K562 (cell line): ENCODE measurements around the gene RCN2. TPM values are rescaled to one million over a fixed set of nuclear protein-coding genes. Genes with fewer than 3 reads are reported as not detected.

ENCODE experiments used
- ATAC-seq: fragments of 200-7000 bp; cut with Tn5 transposase; 3 replicates; pipeline ENCODE4 v1.9.1; 2020; ENCODE audit warnings: moderate library complexity
- BruUV-seq: library from RNA; stranded (reverse); fragments of 400-500 nt; replicated peaks from 2 replicates; lab custom pipeline; 2021; lab: Mats Ljungman, UMichigan
- CTCF ChIA-PET: fragments of 300-600 bp; formaldehyde crosslinking; extraction: SDS; loops from one replicate; lab custom pipeline; 2021; ENCODE audit warnings: low intra/inter-chr PET ratio; lab: Yijun Ruan, JAX
- POLR2A ChIA-PET: fragments of 300-600, 350-650 bp; sonication (Branson Sonifier 250); formaldehyde crosslinking; extraction: SDS; loops from one replicate; lab custom pipeline; 2021; ENCODE audit warnings: antibody characterized with exemption, inconsistent platforms; lab: Yijun Ruan, JAX
- DNase-seq, 4 experiments: peaks; one replicate each; pipeline versions ENCODE4 v3.0.0 to v3.0.0-alpha.2; 2011 to 2018; ENCODE audit warnings: low spot score in 3 of 4, mixed read lengths in 3 of 4; ENCODE audit errors: extremely low read depth in 1 of 4
- FAIRE-seq: peaks from 2 replicates; lab custom pipeline; 2011; peaks lifted over from hg19 to GRCh38; lab: Jason Lieb, UNC
- H2AFZ ChIP-seq: 2 replicates; pipeline ENCODE4 v1.6.0; 2011; ENCODE audit warnings: low read depth, low read length, control low read depth, inconsistent platforms
- H3K27ac ChIP-seq: fragments of 200-600 bp; 3 replicates; pipeline ENCODE4 v1.8.0; 2011; ENCODE audit warnings: low read depth, mild to moderate bottlenecking, control low read depth, inconsistent platforms, low read length, moderate library complexity, mixed read lengths; ENCODE audit errors: extremely low read depth
- H3K27me3 ChIP-seq, 2 experiments: fragments of 300-600 bp in 1 of 2; 2 replicates in 1 of 2; 3 replicates in 1 of 2; pipeline versions ENCODE4 v1.6.0 to v1.8.0; 2011; ENCODE audit warnings: inconsistent platforms in 2 of 2, low read length in 2 of 2, mild to moderate bottlenecking in 1 of 2, mixed read lengths in 1 of 2, moderate library complexity in 1 of 2; ENCODE audit not compliant: control insufficient read depth in 2 of 2, insufficient read depth in 2 of 2
- H3K36me3 ChIP-seq: fragments of 300-600 bp; 3 replicates; pipeline ENCODE4 v1.8.0; 2011; ENCODE audit warnings: mild to moderate bottlenecking, low read length, inconsistent platforms; ENCODE audit not compliant: control insufficient read depth, insufficient read depth
- H3K4me1 ChIP-seq, 2 experiments: fragments of 200-600 bp in 1 of 2; replicated peaks in 1 of 2; 2 replicates in 1 of 2; 3 replicates in 1 of 2; pipeline versions ENCODE4 v1.5.1 to v1.8.0; 2011; ENCODE audit warnings: inconsistent platforms in 2 of 2, low read length in 2 of 2, mild to moderate bottlenecking in 1 of 2, mixed read lengths in 1 of 2, moderate library complexity in 1 of 2; ENCODE audit not compliant: control insufficient read depth in 2 of 2, insufficient read depth in 2 of 2
- H3K4me2 ChIP-seq: 2 replicates; pipeline ENCODE4 v1.6.1; 2011; ENCODE audit warnings: low read length, control low read depth, inconsistent platforms, mixed read lengths; ENCODE audit not compliant: insufficient read depth
- H3K4me3 ChIP-seq: fragments of 200-600 bp; sonication (generic), shearing (Covaris generic); 2 replicates; pipeline ENCODE4 v1.5.1; 2016; ENCODE audit warnings: control low read depth, inconsistent platforms
- H3K79me2 ChIP-seq: fragments of 200-600 bp; 3 replicates; pipeline ENCODE4 v1.8.0; 2011; ENCODE audit warnings: low read length, inconsistent platforms; ENCODE audit not compliant: control insufficient read depth, insufficient read depth
- H3K9ac ChIP-seq, 2 experiments: 2 replicates each; pipeline versions ENCODE4 v1.6.0 to v1.6.1; 2011; ENCODE audit warnings: low read depth in 2 of 2, low read length in 2 of 2, control low read depth in 1 of 2, inconsistent platforms in 1 of 2, mild to moderate bottlenecking in 1 of 2, mixed read lengths in 1 of 2; ENCODE audit not compliant: insufficient read depth in 1 of 2
- H3K9me1 ChIP-seq: one replicate; pipeline ENCODE4 v1.6.0; 2011; ENCODE audit warnings: inconsistent platforms, mild to moderate bottlenecking, low read length, moderate library complexity; ENCODE audit not compliant: control insufficient read depth, insufficient read depth
- H3K9me3 ChIP-seq: replicated peaks from 2 replicates; pipeline ENCODE4 v1.5.1; 2011; ENCODE audit warnings: low read depth, low read length, inconsistent platforms; ENCODE audit not compliant: control insufficient read depth, insufficient read depth
- H4K20me1 ChIP-seq: replicated peaks from 2 replicates; pipeline ENCODE4 v1.6.1; 2011; ENCODE audit warnings: low read length, inconsistent platforms, mixed read lengths; ENCODE audit not compliant: control insufficient read depth, insufficient read depth
- CTBP1 ChIP-seq: fragments of 450-650 bp; IDR thresholded peaks from 2 replicates; pipeline ENCODE4 v1.6.1; 2016; ENCODE audit warnings: borderline replicate concordance
- EHMT2 ChIP-seq: fragments of 450-650 bp; IDR thresholded peaks from 2 replicates; pipeline ENCODE4 v1.6.1; 2018; ENCODE audit warnings: antibody characterized with exemption
- ERF ChIP-seq: fragments of 450-650 bp; formaldehyde crosslinking; IDR thresholded peaks from 2 replicates; pipeline ENCODE4 v1.4.0; 2020; ENCODE audit warnings: mild to moderate bottlenecking, mixed read lengths
- GABPA ChIP-seq: fragments of 200-800 bp; sonication (Bioruptor generic); conservative IDR thresholded peaks from 2 replicates; pipeline ENCODE4 v1.6.1; 2016; ENCODE audit warnings: low read depth, missing genetic modification characterization, missing compliant biosample characterization
- HDAC3 ChIP-seq: fragments of 450-650 bp; IDR thresholded peaks from 2 replicates; pipeline ENCODE4 v1.6.1; 2018; ENCODE audit warnings: borderline replicate concordance, mild to moderate bottlenecking, moderate library complexity; ENCODE audit not compliant: partially characterized antibody
- KLF1 ChIP-seq: fragments of 450-650 bp; IDR thresholded peaks from 2 replicates; pipeline ENCODE4 v1.6.1; 2016; ENCODE audit warnings: missing genetic modification characterization, missing compliant biosample characterization
- NR2C1 ChIP-seq, 2 experiments: fragments of 450-650 bp; IDR thresholded peaks; 2 replicates each; pipeline ENCODE4 v1.6.1; 2017; ENCODE audit warnings: mild to moderate bottlenecking in 2 of 2, antibody characterized with exemption in 1 of 2, inconsistent platforms in 1 of 2, missing compliant biosample characterization in 1 of 2, missing genetic modification characterization in 1 of 2
- PHF20 ChIP-seq: fragments of 450-650 bp; IDR thresholded peaks from 2 replicates; pipeline ENCODE4 v1.6.1; 2018; ENCODE audit not compliant: partially characterized antibody
- RCOR1 ChIP-seq, 2 experiments: IDR thresholded peaks; 2 replicates each; pipeline ENCODE4 v1.6.1; 2012; ENCODE audit warnings: low read depth in 2 of 2, low read length in 2 of 2, borderline replicate concordance in 1 of 2, improper control_type of control experiment in 1 of 2
- SPI1 ChIP-seq: IDR thresholded peaks from 2 replicates; pipeline ENCODE4 v1.6.1; 2011; ENCODE audit warnings: low read depth, low read length, control low read depth, borderline replicate concordance
- TOE1 ChIP-seq, 2 experiments: fragments of 450-650 bp in 1 of 2; sonication (generic) in 1 of 2; formaldehyde crosslinking in 1 of 2; IDR thresholded peaks; 2 replicates each; pipeline versions ENCODE4 v1.7.1 to v1.8.0; 2016 to 2022; ENCODE audit warnings: borderline replicate concordance in 2 of 2, mild to moderate bottlenecking in 2 of 2, antibody characterized with exemption in 1 of 2, inconsistent platforms in 1 of 2, low read depth in 1 of 2, missing genetic modification reagents in 1 of 2, moderate library complexity in 1 of 2
- YY1 ChIP-seq, 3 experiments: IDR thresholded peaks; 2 replicates each; pipeline ENCODE4 v1.6.1; 2011; ENCODE audit warnings: low read length in 2 of 3, mild to moderate bottlenecking in 2 of 3, moderate library complexity in 2 of 3, borderline replicate concordance in 1 of 3, control low read depth in 1 of 3, low read depth in 1 of 3; ENCODE audit not compliant: insufficient read depth in 3 of 3, insufficient replicate concordance in 2 of 3, control insufficient read depth in 1 of 3, insufficient read length in 1 of 3; ENCODE audit errors: extremely low read depth in 1 of 3
- ZKSCAN1 ChIP-seq: fragments of 150-350 bp; IDR thresholded peaks from 2 replicates; pipeline ENCODE4 v1.6.1; 2016; ENCODE audit warnings: low read depth, low read length
- ZNF449 ChIP-seq: fragments of 250-450 bp; sonication (Bioruptor Pico); IDR thresholded peaks from 2 replicates; pipeline ENCODE4 v1.8.0; 2022; ENCODE audit warnings: moderate library complexity, mild to moderate bottlenecking, inconsistent platforms
- ZNF75A ChIP-seq: fragments of 450-650 bp; formaldehyde crosslinking; IDR thresholded peaks from 2 replicates; pipeline ENCODE4 v1.4.0; 2020; ENCODE audit warnings: mild to moderate bottlenecking
- WGBS: fragments of 100-300 bp; shearing (Covaris generic); methylation state at CpG from one replicate; pipeline ENCODE4 v1.1.6; 2016; ENCODE audit warnings: low coverage, mixed read lengths; ENCODE audit not compliant: insufficient coverage; ENCODE audit errors: missing lambda C conversion rate; 5-methylcytosine and 5-hydroxymethylcytosine counted together
- in situ Hi-C: fragments of 300-500 bp; cut with MboI; formaldehyde crosslinking; loops from 4 replicates; pipeline ENCODE4 v1.15.0; 2018; ENCODE audit warnings: inconsistent platforms, mixed read lengths
- intact Hi-C: fragments of 100-400 bp; cut with micrococcal nuclease; formaldehyde crosslinking; loops from 2 replicates; pipeline ENCODE4 v1.14.2; 2022
- polyA plus RNA-seq, 8 experiments: library from polyadenylated mRNA; depleted of rRNA in 4 of 8; stranded (reverse) in 5 of 8; unstranded in 3 of 8; fragments of >200 nt; fragmentation: Nextera tagmentation in 2 of 8; fragmentation: Illumina TruSeq in 1 of 8; extraction: Ambion mirVana in 2 of 8; extraction: Trizol in 1 of 8; gene quantifications; 2 replicates each; pipeline versions ENCODE4 v1.2.1 to v1.2.3, GENCODE V29; 2011 to 2014; ENCODE audit warnings: inconsistent platforms in 1 of 8, missing spikeins in 1 of 8
- total RNA-seq, 7 experiments: library from RNA; depleted of rRNA in 6 of 7; stranded (reverse); fragments of >200 nt in 6 of 7; fragmentation: Illumina TruSeq in 2 of 7; extraction: Trizol in 2 of 7; gene quantifications; 2 replicates each; pipeline versions ENCODE4 v1.2.1 to v1.2.3, GENCODE V29; 2011 to 2021; ENCODE audit warnings: low replicate concordance in 1 of 7

The RCN2 gene
- total and polyA plus RNA-seq, 9 of the 15 experiments (the other 6 are each of a cell fraction or from before 2014, with no cell fraction given): 20.9 to 63.6 (median 52.8) TPM

GRCh38 chr15:76987896-76988860 is 56.6 kb downstream of the RCN2 start:
- peak; percentile 33 to 52 (median 36) for DNase-seq
- ATAC-seq: peak; percentile 76
- no peaks in the 10 kb centered on the region for H3K79me2 ChIP-seq
- peaks cover 0 to 6% of the 10 kb centered on the region in 2 experiments; a peak in 2 of 5 replicates for H3K4me1 ChIP-seq
- intact Hi-C loops (no loop called here), in situ Hi-C loops (no loop called here)
- no peaks in the 10 kb centered on the region for H4K20me1 ChIP-seq
- BruUV-seq: no TSS peak
- FAIRE-seq: no peak
- WGBS: 32% methylated on average over 10 of the region's 11 CpGs
- H3K4me2 ChIP-seq: peak overlapping the region; percentile 59; the same call in 1 of the 2 replicates
- H3K27me3 ChIP-seq: peaks cover 10 to 39% of the 10 kb centered on the region in 2 experiments; a peak in 4 of 5 replicates
- H3K9me1 ChIP-seq: no peaks in the 10 kb centered on the region
- H3K9me3 ChIP-seq: no peaks in the 10 kb centered on the region
- no peak overlapping the region for H3K9ac ChIP-seq
- ChIA-PET POLR2A (interaction anchor here (0.7 kb wide), 1 partner anchor 520 kb away, joined by 4 read pairs; no protein-coding TSS in a partner anchor), CTCF (interaction anchor here (0.6 kb wide), 1 partner anchor 926 kb away, joined by 3 read pairs; no protein-coding TSS in a partner anchor)
- peak overlapping the region; percentile 79 for H2AFZ ChIP-seq
- H3K27ac ChIP-seq: no peak overlapping the region
- H3K36me3 ChIP-seq: no peaks in the 10 kb centered on the region
- no peak overlapping the region for H3K4me3 ChIP-seq
- TF ChIP-seq PHF20 (peak; percentile 32), KLF1 (tag) (no peak), YY1 (IDR thresholded peaks at IDR 0.05; ENCODE audit: borderline replicate concordance in 1 of 3, control insufficient read depth in 1 of 3, extremely low read depth in 1 of 3, insufficient read depth in 3 of 3, insufficient read length in 1 of 3, insufficient replicate concordance in 2 of 3, low read depth in 1 of 3, low read length in 2 of 3) (no peak), ZKSCAN1 (no peak), RCOR1 (IDR thresholded peaks at IDR 0.05; ENCODE audit: borderline replicate concordance in 1 of 2, low read depth in 2 of 2, low read length in 2 of 2) (0 out of 4 replicates have a peak, but pooled peaks of 1 of the 2 experiments have one; percentile 4), ERF (CRISPR knock-in tag) (no peak), EHMT2 (no peak), CTBP1 (peak; percentile 39; the same call in 1 of the 2 replicates), NR2C1 (IDR thresholded peaks at IDR 0.05) (no peak), NR2C1 (tag; IDR thresholded peaks at IDR 0.05) (0 out of 2 replicates have a peak, but pooled peaks have one; percentile 38), ZNF449 (CRISPR knock-in tag) (no peak), HDAC3 (no peak), SPI1 (peak; percentile 77; the same call in 1 of the 2 replicates), ZNF75A (CRISPR knock-in tag) (no peak), GABPA (tag) (no peak), TOE1 (IDR thresholded peaks at IDR 0.05; ENCODE audit: borderline replicate concordance) (no peak), TOE1 (CRISPR knock-in tag; IDR thresholded peaks at IDR 0.05; ENCODE audit: borderline replicate concordance, low read depth) (no peak)
